ENCODE results near the gene NHS. TPM values are rescaled to one million over a fixed set of nuclear protein-coding genes. Genes with fewer than 3 reads are reported as not detected.

NHS gene
- total and polyA plus RNA-seq, 8 donors: 0.19 to 1.7 (median 0.54) TPM

GRCh38 chrX:17465201-17465600 is 90.2 kb downstream of the NHS start:
- H3K9me3 ChIP-seq: no peaks in the 10 kb centered on the region
- no peaks in the 10 kb centered on the region for H3K4me1 ChIP-seq
- FAIRE-seq: no peak
- H3K27me3 ChIP-seq: peaks cover 0 to 7% (median 1%) of the 10 kb centered on the region in 4 donors
- intact Hi-C loops (cut with DNase I): no loop called here
- no peak for TF ChIP-seq CTCF (IDR thresholded peaks at IDR 0.05)
- 60 to 74% methylated on average over 2 of the region's 2 CpGs for WGBS, 2 donors
- no peak overlapping the region for H3K27ac ChIP-seq
- no peak for ATAC-seq
- DNase-seq: no peak
- no peaks in the 10 kb centered on the region for H3K36me3 ChIP-seq
- H3K4me3 ChIP-seq: no peak overlapping the region

DNA sequence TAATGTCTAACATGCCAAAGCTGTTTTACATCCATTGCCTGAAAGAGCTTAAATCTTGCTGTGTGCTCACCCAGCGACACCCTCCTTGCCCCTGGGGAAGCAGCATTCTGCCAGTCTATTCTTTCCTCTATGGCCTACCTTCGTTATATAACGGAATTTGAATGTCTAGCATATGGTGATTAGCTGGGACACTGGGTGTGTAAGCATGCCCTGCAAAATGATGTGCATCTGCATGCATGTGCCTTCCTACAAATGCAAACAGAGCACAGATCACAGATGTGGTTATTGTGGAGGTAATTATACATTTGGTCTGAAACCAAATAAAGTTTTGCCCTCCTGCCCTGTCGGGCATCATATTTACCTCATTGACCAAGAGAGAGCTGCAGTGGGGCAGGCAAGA is 90.8 kb downstream of the NHS start:
- intact Hi-C loops (cut with DNase I): no loop called here
- Histone ChIP-seq H3K27ac (no peak overlapping the region), H3K27me3 (peaks cover 0 to 7% (median under 1%) of the 10 kb centered on the region in 4 donors), H3K4me3 (no peak overlapping the region), H3K9me3 (no peaks in the 10 kb centered on the region), H3K4me1 (no peaks in the 10 kb centered on the region), H3K36me3 (no peaks in the 10 kb centered on the region)
- ATAC-seq (no peak), FAIRE-seq (no peak), DNase-seq (no peak)
- WGBS, 2 donors: 67 to 91% methylated on average over 4 of the region's 4 CpGs
- TF ChIP-seq CTCF (IDR thresholded peaks at IDR 0.05): no peak

GRCh38 chrX:17470136-17470535 is 95.1 kb downstream of the NHS start:
- Histone ChIP-seq H3K36me3 (no peaks in the 10 kb centered on the region), H3K4me1 (no peaks in the 10 kb centered on the region), H3K9me3 (no peaks in the 10 kb centered on the region), H3K27ac (no peak overlapping the region), H3K27me3 (peaks cover 0 to 4% (median 0%) of the 10 kb centered on the region in 4 donors), H3K4me3 (no peak overlapping the region)
- no peak for TF ChIP-seq CTCF (IDR thresholded peaks at IDR 0.05)
- ATAC-seq (no peak), FAIRE-seq (no peak), DNase-seq (no peak)
- intact Hi-C loops (cut with DNase I): no loop called here
- 84 to 88% methylated on average over 6 of the region's 6 CpGs for WGBS, 2 donors

GRCh38 chrX:17471121-17471520 is 96.1 kb downstream of the NHS start:
- H3K9me3 ChIP-seq: no peaks in the 10 kb centered on the region

More at GRCh38 chrX:17471121-17471520, 96.1 kb downstream of the NHS start:
- intact Hi-C loops (cut with DNase I): no loop called here
- Histone ChIP-seq H3K36me3 (no peaks in the 10 kb centered on the region), H3K4me1 (no peaks in the 10 kb centered on the region), H3K27me3 (peaks cover 0 to 4% (median 0%) of the 10 kb centered on the region in 4 donors), H3K27ac (no peak overlapping the region), H3K4me3 (no peak overlapping the region)
- TF ChIP-seq CTCF (IDR thresholded peaks at IDR 0.05): no peak
- ATAC-seq (no peak), FAIRE-seq (no peak), DNase-seq (no peak)
- WGBS, 2 donors: 62 to 68% methylated on average over 2 of the region's 2 CpGs

Data from pancreas (tissue), 10 donors.